Mesenchymal stem cell (in vitro differentiated cells and primary cell): ENCODE results near the gene UGGT2. TPM values are rescaled to one million over a fixed set of nuclear protein-coding genes. Genes with fewer than 3 reads are reported as not detected.

ENCODE experiments used
- DNase-seq: peaks from one replicate; pipeline ENCODE4 v3.0.0-alpha.2; 2013
- H2AFZ ChIP-seq: one replicate; pipeline ENCODE4 v1.6.1; 2013; ENCODE audit warnings: low read depth, mild to moderate bottlenecking, control low read depth, inconsistent platforms, low read length, moderate library complexity
- H2AK5ac ChIP-seq: 2 replicates; pipeline ENCODE4 v1.6.1; 2013; ENCODE audit warnings: low read length, moderate library complexity, mild to moderate bottlenecking, inconsistent platforms; ENCODE audit not compliant: severe bottlenecking
- H2BK120ac ChIP-seq: one replicate; pipeline ENCODE4 v1.6.1; 2013; ENCODE audit warnings: low read depth, mild to moderate bottlenecking, inconsistent platforms, low read length, moderate library complexity
- H2BK12ac ChIP-seq, 2 experiments: one replicate each; pipeline ENCODE4 v1.6.1; 2013; ENCODE audit warnings: inconsistent platforms in 2 of 2, low read length in 2 of 2, mild to moderate bottlenecking in 2 of 2, moderate library complexity in 2 of 2, control low read depth in 1 of 2
- H2BK15ac ChIP-seq: one replicate; pipeline ENCODE4 v1.6.1; 2013; ENCODE audit warnings: mild to moderate bottlenecking, low read depth, inconsistent platforms; ENCODE audit not compliant: poor library complexity, severe bottlenecking
- H2BK5ac ChIP-seq: 2 replicates; pipeline ENCODE4 v1.6.1; 2013; ENCODE audit warnings: low read depth, mild to moderate bottlenecking, low read length, control low read depth, inconsistent platforms; ENCODE audit not compliant: poor library complexity, severe bottlenecking
- H3K14ac ChIP-seq, 2 experiments: one replicate each; pipeline ENCODE4 v1.6.1; 2013; ENCODE audit warnings: inconsistent platforms in 2 of 2, low read length in 2 of 2, control low read depth in 1 of 2, mild to moderate bottlenecking in 1 of 2, moderate library complexity in 1 of 2
- H3K18ac ChIP-seq, 2 experiments: one replicate each; pipeline ENCODE4 v1.6.1; 2013; ENCODE audit warnings: inconsistent platforms in 2 of 2, low read length in 2 of 2, control low read depth in 1 of 2, low read depth in 1 of 2, mild to moderate bottlenecking in 1 of 2
- H3K23ac ChIP-seq, 2 experiments: one replicate each; pipeline ENCODE4 v1.6.1; 2013; ENCODE audit warnings: inconsistent platforms in 2 of 2, low read length in 2 of 2, mild to moderate bottlenecking in 2 of 2, moderate library complexity in 2 of 2, control low read depth in 1 of 2
- H3K27ac ChIP-seq: 2 replicates; pipeline ENCODE4 v1.5.1; 2013; ENCODE audit warnings: mild to moderate bottlenecking, moderate library complexity, low read length, control low read depth, inconsistent platforms; ENCODE audit not compliant: poor library complexity, severe bottlenecking
- H3K27me3 ChIP-seq, 2 experiments: 2 replicates each; pipeline versions ENCODE4 v1.6.1 to v1.7.0; 2013; ENCODE audit warnings: low read length in 2 of 2, mild to moderate bottlenecking in 2 of 2, moderate library complexity in 2 of 2, control low read depth in 1 of 2, inconsistent platforms in 1 of 2; ENCODE audit not compliant: control insufficient read depth in 1 of 2, insufficient read depth in 1 of 2
- H3K36me3 ChIP-seq, 2 experiments: 2 replicates each; pipeline versions ENCODE4 v1.6.1 to v1.7.0; 2013; ENCODE audit warnings: low read length in 2 of 2, control low read depth in 1 of 2, inconsistent platforms in 1 of 2, low read depth in 1 of 2, mild to moderate bottlenecking in 1 of 2; ENCODE audit not compliant: insufficient read depth in 2 of 2, control insufficient read depth in 1 of 2
- H3K4ac ChIP-seq, 2 experiments: one replicate each; pipeline ENCODE4 v1.6.1; 2013; ENCODE audit warnings: inconsistent platforms in 2 of 2, low read length in 2 of 2, mild to moderate bottlenecking in 2 of 2, moderate library complexity in 2 of 2, control low read depth in 1 of 2, low read depth in 1 of 2
- H3K4me1 ChIP-seq: 2 replicates; pipeline ENCODE4 v1.6.1; 2013; ENCODE audit warnings: low read depth, low read length, control low read depth; ENCODE audit not compliant: control insufficient read depth, insufficient read depth
- H3K4me2 ChIP-seq: 2 replicates; pipeline ENCODE4 v1.6.1; 2013; ENCODE audit warnings: low read length, mild to moderate bottlenecking, inconsistent platforms; ENCODE audit not compliant: poor library complexity, severe bottlenecking
- H3K4me3 ChIP-seq, 2 experiments: 2 replicates each; pipeline versions ENCODE4 v1.5.1 to v1.7.0; 2013; ENCODE audit warnings: low read length in 2 of 2, mild to moderate bottlenecking in 2 of 2, control low read depth in 1 of 2, low read depth in 1 of 2; ENCODE audit not compliant: insufficient read depth in 1 of 2
- H3K79me1 ChIP-seq: replicated peaks from 2 replicates; pipeline ENCODE4 v1.6.1; 2013; ENCODE audit warnings: mild to moderate bottlenecking, control low read depth, low read length, inconsistent platforms; ENCODE audit not compliant: poor library complexity, severe bottlenecking
- H3K9ac ChIP-seq: 2 replicates; pipeline ENCODE4 v1.7.0; 2013; ENCODE audit warnings: mild to moderate bottlenecking, low read length, moderate library complexity
- H3K9me3 ChIP-seq: 2 replicates; pipeline ENCODE4 v1.7.0; 2013; ENCODE audit warnings: mild to moderate bottlenecking, low read length; ENCODE audit not compliant: control insufficient read depth
- H4K8ac ChIP-seq: one replicate; pipeline ENCODE4 v1.6.1; 2013; ENCODE audit warnings: inconsistent platforms, mild to moderate bottlenecking, low read length, moderate library complexity
- H4K91ac ChIP-seq: one replicate; pipeline ENCODE4 v1.6.1; 2013; ENCODE audit warnings: mild to moderate bottlenecking, low read length, inconsistent platforms
- WGBS: methylation state at CpG from one replicate; pipeline ENCODE4 v1.1.7; 2013; ENCODE audit warnings: mixed read lengths; 5-methylcytosine and 5-hydroxymethylcytosine counted together
- polyA plus RNA-seq, 2 experiments: library from polyadenylated mRNA; stranded (reverse); fragments of 200-250 nt; gene quantifications; one replicate each; pipeline ENCODE4 v1.2.3, GENCODE V29; 2013

Gene UGGT2, protein sequence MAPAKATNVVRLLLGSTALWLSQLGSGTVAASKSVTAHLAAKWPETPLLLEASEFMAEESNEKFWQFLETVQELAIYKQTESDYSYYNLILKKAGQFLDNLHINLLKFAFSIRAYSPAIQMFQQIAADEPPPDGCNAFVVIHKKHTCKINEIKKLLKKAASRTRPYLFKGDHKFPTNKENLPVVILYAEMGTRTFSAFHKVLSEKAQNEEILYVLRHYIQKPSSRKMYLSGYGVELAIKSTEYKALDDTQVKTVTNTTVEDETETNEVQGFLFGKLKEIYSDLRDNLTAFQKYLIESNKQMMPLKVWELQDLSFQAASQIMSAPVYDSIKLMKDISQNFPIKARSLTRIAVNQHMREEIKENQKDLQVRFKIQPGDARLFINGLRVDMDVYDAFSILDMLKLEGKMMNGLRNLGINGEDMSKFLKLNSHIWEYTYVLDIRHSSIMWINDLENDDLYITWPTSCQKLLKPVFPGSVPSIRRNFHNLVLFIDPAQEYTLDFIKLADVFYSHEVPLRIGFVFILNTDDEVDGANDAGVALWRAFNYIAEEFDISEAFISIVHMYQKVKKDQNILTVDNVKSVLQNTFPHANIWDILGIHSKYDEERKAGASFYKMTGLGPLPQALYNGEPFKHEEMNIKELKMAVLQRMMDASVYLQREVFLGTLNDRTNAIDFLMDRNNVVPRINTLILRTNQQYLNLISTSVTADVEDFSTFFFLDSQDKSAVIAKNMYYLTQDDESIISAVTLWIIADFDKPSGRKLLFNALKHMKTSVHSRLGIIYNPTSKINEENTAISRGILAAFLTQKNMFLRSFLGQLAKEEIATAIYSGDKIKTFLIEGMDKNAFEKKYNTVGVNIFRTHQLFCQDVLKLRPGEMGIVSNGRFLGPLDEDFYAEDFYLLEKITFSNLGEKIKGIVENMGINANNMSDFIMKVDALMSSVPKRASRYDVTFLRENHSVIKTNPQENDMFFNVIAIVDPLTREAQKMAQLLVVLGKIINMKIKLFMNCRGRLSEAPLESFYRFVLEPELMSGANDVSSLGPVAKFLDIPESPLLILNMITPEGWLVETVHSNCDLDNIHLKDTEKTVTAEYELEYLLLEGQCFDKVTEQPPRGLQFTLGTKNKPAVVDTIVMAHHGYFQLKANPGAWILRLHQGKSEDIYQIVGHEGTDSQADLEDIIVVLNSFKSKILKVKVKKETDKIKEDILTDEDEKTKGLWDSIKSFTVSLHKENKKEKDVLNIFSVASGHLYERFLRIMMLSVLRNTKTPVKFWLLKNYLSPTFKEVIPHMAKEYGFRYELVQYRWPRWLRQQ (N-terminal part only)
- 26.4 TPM for polyA plus RNA-seq (2013, experiment 1 of 2)
- polyA plus RNA-seq (2013, experiment 2 of 2), result 28.3 TPM

DNA sequence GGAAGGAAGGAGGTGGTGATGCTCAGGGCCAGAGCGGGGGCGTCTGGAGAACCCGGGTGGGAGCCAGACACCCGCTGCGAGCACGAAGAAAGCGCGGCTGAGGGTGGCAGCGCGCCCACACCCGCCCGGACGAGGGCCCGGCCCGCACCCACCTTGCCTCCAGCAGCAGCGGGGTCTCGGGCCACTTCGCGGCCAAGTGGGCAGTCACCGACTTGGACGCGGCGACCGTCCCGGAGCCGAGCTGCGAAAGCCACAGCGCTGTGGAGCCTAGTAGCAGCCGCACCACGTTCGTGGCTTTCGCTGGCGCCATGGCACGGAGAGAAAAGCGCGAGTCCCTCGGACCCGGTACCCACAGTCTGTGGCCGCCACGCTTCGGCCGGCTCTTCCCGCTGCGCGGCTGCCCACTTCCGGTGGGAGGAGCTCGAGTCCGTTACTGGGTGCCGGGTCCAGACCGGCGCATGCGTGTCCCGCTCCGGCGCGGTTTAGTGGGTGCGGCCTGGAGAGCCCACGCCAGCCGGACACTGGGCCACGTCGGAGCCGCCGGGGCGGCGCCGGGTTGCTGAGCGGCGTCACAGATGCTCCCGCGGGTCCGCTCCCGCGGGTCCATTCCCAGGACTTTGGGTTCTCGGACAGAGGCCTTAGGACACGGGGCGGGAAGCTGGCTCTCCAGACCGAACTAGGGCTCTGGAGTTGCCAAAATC lies at the start of gene UGGT2:
Gene UGGT2, minus strand, starts transcription at position 399 of the 701 bp plus-strand sequence. Its CDS starts 89 bp downstream, at position 310.
- under 1% methylated on average over 64 of the region's 77 CpGs for WGBS
- Histone ChIP-seq H3K4me3 (peak within 1 kb of the TSS; percentile 91 to 94), H2BK5ac (no peak within 1 kb of the TSS), H2BK15ac (peak within 1 kb of the TSS; percentile 83), H2BK12ac (no peak within 1 kb of the TSS), H2BK120ac (peak within 1 kb of the TSS; percentile 94), H3K18ac (peak within 1 kb of the TSS; percentile 72 to 96), H3K9ac (peak within 1 kb of the TSS; percentile 95), H3K23ac (peak within 1 kb of the TSS in 1 of 2 experiments; percentile 92), H2AK5ac (no peak within 1 kb of the TSS), H3K27me3 (no peaks in the 10 kb centered on the region), H4K8ac (peak within 1 kb of the TSS; percentile 98), H3K9me3 (no peaks in the 10 kb centered on the region), H3K79me1 (peaks cover 2% of the 10 kb centered on the region), H3K4ac (peak within 1 kb of the TSS; percentile 82 to 89), H3K36me3 (no peaks in the 10 kb centered on the region), H3K27ac (peak within 1 kb of the TSS; percentile 67), H3K4me2 (peak within 1 kb of the TSS; percentile 91), H3K4me1 (no peaks in the 10 kb centered on the region), H4K91ac (peak within 1 kb of the TSS; percentile 23), H3K14ac (peak within 1 kb of the TSS; percentile 39 to 61), H2AFZ (peak within 1 kb of the TSS; percentile 85)
- peak; percentile 96 for DNase-seq

DNA sequence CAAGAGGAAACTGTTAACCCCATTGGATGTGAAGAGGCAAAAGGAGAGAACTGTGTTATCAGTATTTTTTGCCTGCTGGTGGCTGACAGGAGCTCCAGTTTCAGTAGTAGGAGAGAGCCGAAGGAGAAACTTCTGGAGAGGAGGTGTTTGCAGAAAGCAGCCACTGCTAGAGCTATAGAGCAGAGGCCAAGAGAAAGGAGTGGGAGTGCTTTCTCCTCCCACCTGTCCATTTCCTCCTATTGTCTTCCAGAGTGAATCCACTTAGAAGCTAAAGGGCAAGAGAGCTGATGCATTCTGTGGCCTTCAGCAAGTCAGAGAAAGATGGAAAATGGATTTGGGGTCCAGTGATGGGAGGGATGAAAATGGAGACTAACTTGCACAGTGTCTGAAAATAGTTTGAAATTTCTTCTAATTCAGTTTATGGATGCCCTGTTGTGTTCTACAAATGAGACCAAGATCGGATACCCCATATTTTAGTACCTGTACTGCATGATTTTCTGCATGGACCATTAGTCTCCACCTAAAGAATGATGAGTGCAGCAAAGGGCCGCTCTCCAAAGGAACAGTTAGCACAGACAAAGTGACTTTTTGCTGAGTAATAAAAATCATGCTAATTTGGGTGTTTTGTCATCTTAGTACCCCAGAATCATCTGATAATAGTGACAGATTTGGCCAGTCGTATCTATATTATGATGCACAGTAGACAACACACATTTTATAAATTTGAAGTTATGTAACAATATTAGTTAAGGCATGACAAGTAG lies 47.4 kb upstream of the UGGT2 start:
- Histone ChIP-seq H2AK5ac (no peak overlapping the region), H3K9me3 (no peaks in the 10 kb centered on the region), H3K4ac (no peak overlapping the region), H2BK12ac (no peak overlapping the region), H3K27ac (no peak overlapping the region), H3K14ac (no peak overlapping the region), H3K79me1 (no peaks in the 10 kb centered on the region), H3K4me2 (no peak overlapping the region), H2AFZ (no peak overlapping the region), H3K27me3 (peaks cover 0 to 6% of the 10 kb centered on the region in 2 experiments), H3K18ac (no peak overlapping the region), H3K9ac (no peak overlapping the region), H2BK5ac (no peak overlapping the region), H2BK15ac (no peak overlapping the region), H2BK120ac (no peak overlapping the region), H3K4me1 (no peaks in the 10 kb centered on the region), H3K36me3 (no peaks in the 10 kb centered on the region), H3K4me3 (no peak overlapping the region), H4K8ac (no peak overlapping the region), H4K91ac (no peak overlapping the region), H3K23ac (no peak overlapping the region)
- 87% methylated on average over 3 of the region's 4 CpGs for WGBS
- no peak for DNase-seq

DNA sequence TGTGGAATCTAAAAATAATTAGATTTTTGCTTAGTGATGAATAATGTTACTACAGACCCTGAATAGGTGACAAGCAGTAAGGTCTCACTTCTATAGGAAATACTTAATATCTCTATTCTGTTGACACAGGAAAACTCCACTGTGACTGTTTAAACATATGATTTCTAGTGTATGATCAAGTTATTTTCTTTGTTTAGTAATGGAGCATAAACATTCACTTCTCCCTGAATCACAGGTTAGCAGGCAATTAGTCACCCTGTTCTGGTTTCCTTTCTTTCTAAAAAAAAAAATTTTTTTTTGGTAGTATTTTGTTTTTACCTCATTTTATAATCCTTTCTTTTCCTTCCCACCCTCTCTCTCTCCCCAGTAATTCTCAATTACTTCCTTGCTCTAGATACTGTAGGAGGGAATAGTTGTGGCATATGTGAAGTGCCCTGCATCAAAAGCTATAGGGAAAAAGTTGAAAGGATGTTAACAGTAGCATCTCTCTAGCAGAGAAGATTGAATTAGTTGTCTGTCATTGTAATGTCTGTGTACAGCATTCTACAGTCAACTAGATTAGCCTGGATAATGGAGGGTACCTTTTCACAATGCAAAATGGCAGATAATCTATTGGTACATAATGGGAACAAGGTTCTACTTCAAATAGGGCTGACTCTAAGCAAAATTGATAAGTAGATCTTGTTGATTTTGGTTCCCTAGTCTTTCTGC lies 40.2 kb upstream of the UGGT2 start:
- Histone ChIP-seq H3K9me3 (no peaks in the 10 kb centered on the region), H2BK120ac (no peak overlapping the region), H3K27ac (no peak overlapping the region), H3K4me1 (peaks cover 17% of the 10 kb centered on the region), H2BK15ac (no peak overlapping the region), H2BK12ac (no peak overlapping the region), H3K79me1 (no peaks in the 10 kb centered on the region), H3K23ac (no peak overlapping the region), H3K4me3 (no peak overlapping the region), H3K18ac (no peak overlapping the region), H3K4ac (no peak overlapping the region), H4K8ac (no peak overlapping the region), H2BK5ac (no peak overlapping the region), H3K36me3 (no peaks in the 10 kb centered on the region), H3K27me3 (peaks cover 52% of the 10 kb centered on the region in 2 experiments), H3K14ac (no peak overlapping the region), H2AFZ (no peak overlapping the region), H3K9ac (no peak overlapping the region), H4K91ac (no peak overlapping the region), H2AK5ac (no peak overlapping the region), H3K4me2 (no peak overlapping the region)
- DNase-seq, result no peak
